Measurements from ENCODE around the gene IQCF5.
"Not testable (repeated sequence)": the region's sequence is repeated elsewhere in the genome, so short reads cannot be mapped to it uniquely, and the experiment has no call there.

Gene IQCF5

GRCh38 chr3:51860703-51861665, 14.4 kb downstream of the IQCF5 start, which contains the start of gene IQCF2:
Gene IQCF2 (plus strand): TSS chr3:51861615. CDS start chr3:51861667, 52 bp downstream.
- Histone ChIP-seq H3K4me3 (ENCODE audit: low read length) (no peak within 1 kb of the TSS), H3K9ac (ENCODE audit: low read length) (no peak within 1 kb of the TSS), H3K27me3 (ENCODE audit: control insufficient read depth, insufficient read depth, low read length) (no peaks in the 10 kb centered on the region), H3K4me1 (ENCODE audit: control insufficient read depth, insufficient read depth, low read length) (no peaks in the 10 kb centered on the region), H3K36me3 (ENCODE audit: control insufficient read depth, insufficient read depth, low read length) (no peaks in the 10 kb centered on the region), H3K27ac (ENCODE audit: low read depth, low read length) (no peak within 1 kb of the TSS)

- H3K4me3 ChIP-seq (ENCODE audit: low read length); H3K4me1 ChIP-seq (ENCODE audit: control insufficient read depth, insufficient read depth, low read length); H3K27me3 ChIP-seq (ENCODE audit: control insufficient read depth, insufficient read depth, low read length); H3K36me3 ChIP-seq (ENCODE audit: control insufficient read depth, insufficient read depth, low read length); H3K27ac ChIP-seq (ENCODE audit: low read depth, low read length); H3K9ac ChIP-seq (ENCODE audit: low read length): not testable (repeated sequence)
These were observed 20.0 kb downstream of the IQCF5 start for GRCh38 chr3:51855411-51855810.

- no peak overlapping the region for H3K9ac ChIP-seq (ENCODE audit: low read length)
- no peaks in the 10 kb centered on the region for H3K36me3 ChIP-seq (ENCODE audit: control insufficient read depth, insufficient read depth, low read length)
- no peak overlapping the region for H3K4me3 ChIP-seq (ENCODE audit: low read length)
- H3K27ac ChIP-seq (ENCODE audit: low read depth, low read length) = no peak overlapping the region
- no peaks in the 10 kb centered on the region for H3K4me1 ChIP-seq (ENCODE audit: control insufficient read depth, insufficient read depth, low read length)
- no peaks in the 10 kb centered on the region for H3K27me3 ChIP-seq (ENCODE audit: control insufficient read depth, insufficient read depth, low read length)
These were observed 30.3 kb downstream of the IQCF5 start for GRCh38 chr3:51845129-51845528.

GRCh38 chr3:51836606-51837005, 38.8 kb downstream of the IQCF5 start:
- H3K27me3 ChIP-seq (ENCODE audit: control insufficient read depth, insufficient read depth, low read length) = no peaks in the 10 kb centered on the region
- no peak overlapping the region for H3K27ac ChIP-seq (ENCODE audit: low read depth, low read length)
- no peak overlapping the region for H3K9ac ChIP-seq (ENCODE audit: low read length)
- no peaks in the 10 kb centered on the region for H3K36me3 ChIP-seq (ENCODE audit: control insufficient read depth, insufficient read depth, low read length)
- H3K4me3 ChIP-seq (ENCODE audit: low read length) = no peak overlapping the region
- no peaks in the 10 kb centered on the region for H3K4me1 ChIP-seq (ENCODE audit: control insufficient read depth, insufficient read depth, low read length)

GRCh38 chr3:51830836-51831385, 44.5 kb downstream of the IQCF5 start:
- Histone ChIP-seq H3K4me3 (ENCODE audit: low read length) (no peak overlapping the region), H3K27me3 (ENCODE audit: control insufficient read depth, insufficient read depth, low read length) (peaks cover 3% of the 10 kb centered on the region), H3K4me1 (ENCODE audit: control insufficient read depth, insufficient read depth, low read length) (no peaks in the 10 kb centered on the region)

DNA sequence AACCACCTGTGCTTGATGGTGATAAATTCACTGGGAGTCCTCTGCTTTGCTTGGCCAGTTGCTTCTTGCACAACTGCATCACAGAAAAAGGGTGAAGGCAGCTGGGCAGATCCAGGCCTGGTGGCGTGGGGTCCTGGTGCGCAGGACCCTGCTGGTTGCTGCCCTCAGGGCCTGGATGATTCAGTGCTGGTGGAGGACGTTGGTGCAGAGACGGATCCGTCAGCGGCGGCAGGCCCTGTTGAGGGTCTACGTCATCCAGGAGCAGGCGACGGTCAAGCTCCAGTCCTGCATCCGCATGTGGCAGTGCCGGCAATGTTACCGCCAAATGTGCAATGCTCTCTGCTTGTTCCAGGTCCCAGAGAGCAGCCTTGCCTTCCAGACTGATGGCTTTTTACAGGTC, 45.1 kb downstream of the IQCF5 start:
- peaks cover 3% of the 10 kb centered on the region for H3K27me3 ChIP-seq (ENCODE audit: control insufficient read depth, insufficient read depth, low read length)
- no peaks in the 10 kb centered on the region for H3K36me3 ChIP-seq (ENCODE audit: control insufficient read depth, insufficient read depth, low read length)
- H3K4me1 ChIP-seq (ENCODE audit: control insufficient read depth, insufficient read depth, low read length) = no peaks in the 10 kb centered on the region
- no peak overlapping the region for H3K27ac ChIP-seq (ENCODE audit: low read depth, low read length)
- H3K9ac ChIP-seq (ENCODE audit: low read length) = no peak overlapping the region
- no peak overlapping the region for H3K4me3 ChIP-seq (ENCODE audit: low read length)

More at GRCh38 chr3:51830836-51831385, 44.5 kb downstream of the IQCF5 start:
- H3K9ac ChIP-seq (ENCODE audit: low read length) = no peak overlapping the region
- no peak overlapping the region for H3K27ac ChIP-seq (ENCODE audit: low read depth, low read length)
- no peaks in the 10 kb centered on the region for H3K36me3 ChIP-seq (ENCODE audit: control insufficient read depth, insufficient read depth, low read length)

- peaks cover 3% of the 10 kb centered on the region for H3K27me3 ChIP-seq (ENCODE audit: control insufficient read depth, insufficient read depth, low read length)
- H3K9ac ChIP-seq (ENCODE audit: low read length) = no peak overlapping the region
- no peaks in the 10 kb centered on the region for H3K36me3 ChIP-seq (ENCODE audit: control insufficient read depth, insufficient read depth, low read length)
- H3K4me1 ChIP-seq (ENCODE audit: control insufficient read depth, insufficient read depth, low read length) = no peaks in the 10 kb centered on the region
- H3K27ac ChIP-seq (ENCODE audit: low read depth, low read length) = no peak overlapping the region
- no peak overlapping the region for H3K4me3 ChIP-seq (ENCODE audit: low read length)
These were observed 47.1 kb downstream of the IQCF5 start for GRCh38 chr3:51828297-51828696.
